A549 (cell line): ENCODE data around the gene ARHGAP26. TPM values are rescaled to one million over a fixed set of nuclear protein-coding genes. Genes with fewer than 3 reads are reported as not detected.

Experiments
- ATAC-seq, 2 experiments: fragments of 200-7000 bp in 1 of 2; fragments of >200 bp in 1 of 2; cut with Nextera tagmentation in 1 of 2; cut with Tn5 transposase in 1 of 2; 3 replicates each; pipeline versions ENCODE4 v1.8.0 to v1.9.1; 2018 to 2020; ENCODE audit warnings: mild to moderate bottlenecking in 1 of 2, moderate library complexity in 1 of 2
- CTCF ChIA-PET: fragments of 300-600 bp; sonication (Branson Sonifier 250); formaldehyde crosslinking; extraction: SDS; loops from one replicate; lab custom pipeline; 2021; ENCODE audit warnings: antibody characterized with exemption, inconsistent platforms; lab: Yijun Ruan, JAX
- POLR2A ChIA-PET: fragments of 350-600 bp; formaldehyde crosslinking; extraction: SDS; loops from one replicate; lab custom pipeline; 2021; ENCODE audit warnings: antibody characterized with exemption, inconsistent platforms; lab: Yijun Ruan, JAX
- DNase-seq, 2 experiments: peaks; one replicate each; pipeline versions ENCODE4 v3.0.0 to v3.0.0-alpha.2; 2011 to 2016; ENCODE audit warnings: low read depth in 1 of 2, low spot score in 1 of 2
- FAIRE-seq: peaks from 2 replicates; lab custom pipeline; 2011; peaks lifted over from hg19 to GRCh38; lab: Jason Lieb, UNC
- H3K27ac ChIP-seq, 2 experiments: fragments of >200 bp; sonication (Bioruptor Twin); formaldehyde crosslinking; 3 replicates each; pipeline ENCODE4 v1.5.1; 2016 to 2017
- H3K4me1 ChIP-seq: fragments of >200 bp; sonication (Bioruptor Twin); formaldehyde crosslinking; 3 replicates; pipeline ENCODE4 v1.6.1; 2016
- H3K4me2 ChIP-seq: fragments of >200 bp; sonication (Bioruptor Twin); formaldehyde crosslinking; 3 replicates; pipeline ENCODE4 v1.6.1; 2016
- H3K4me3 ChIP-seq: fragments of >200 bp; sonication (Bioruptor Twin); formaldehyde crosslinking; 3 replicates; pipeline ENCODE4 v1.5.1; 2016
- H3K9me3 ChIP-seq: fragments of >200 bp; sonication (Bioruptor Twin); formaldehyde crosslinking; 3 replicates; pipeline ENCODE4 v1.6.1; 2016
- CBX2 ChIP-seq: fragments of 200-600 bp; sonication (generic); IDR thresholded peaks from 2 replicates; pipeline ENCODE4 v1.6.1; 2016; ENCODE audit warnings: low read depth, mild to moderate bottlenecking, borderline replicate concordance
- ESRRA ChIP-seq: fragments of 150-350 bp; IDR thresholded peaks from 2 replicates; pipeline ENCODE4 v1.6.1; 2014; ENCODE audit warnings: mild to moderate bottlenecking, low read length, borderline replicate concordance
- JUNB ChIP-seq: fragments of >200 bp; sonication (Bioruptor Twin); formaldehyde crosslinking; IDR thresholded peaks from 2 replicates; pipeline ENCODE4 v1.6.1; 2016
- MAFK ChIP-seq: fragments of 450-650 bp; IDR thresholded peaks from 2 replicates; pipeline ENCODE4 v1.6.1; 2014; ENCODE audit not compliant: partially characterized antibody
- MYC ChIP-seq: IDR thresholded peaks from 2 replicates; pipeline ENCODE4 v1.6.1; 2012; ENCODE audit warnings: mild to moderate bottlenecking, inconsistent platforms, low read length, improper control_type of control experiment, borderline replicate concordance
- POLR2A ChIP-seq: IDR thresholded peaks from 2 replicates; pipeline ENCODE4 v1.6.1; 2012; ENCODE audit warnings: mild to moderate bottlenecking, low read length
- RFX5 ChIP-seq: fragments of 450-650 bp; IDR thresholded peaks from 2 replicates; pipeline ENCODE4 v1.7.1; 2014; ENCODE audit warnings: antibody characterized with exemption, mild to moderate bottlenecking, moderate library complexity
- SREBF2 ChIP-seq: fragments of 450-650 bp; IDR thresholded peaks from 2 replicates; pipeline ENCODE4 v1.6.1; 2014; ENCODE audit warnings: mild to moderate bottlenecking, moderate library complexity
- WGBS: methylation state at CpG from one replicate; pipeline ENCODE4 v1.1.6; 2017; ENCODE audit errors: missing lambda C conversion rate; 5-methylcytosine and 5-hydroxymethylcytosine counted together
- polyA plus RNA-seq, 4 experiments: library from polyadenylated mRNA; depleted of rRNA in 3 of 4; stranded (reverse); fragments of >200 nt; fragmentation: RNase III in 1 of 4; extraction: RNeasy Plus Mini Kit Qiagen cat#74134 plus additional on column Dnase treatment in 1 of 4; gene quantifications; 2 replicates in 3 of 4; 3 replicates in 1 of 4; pipeline ENCODE4 v1.2.3, GENCODE V29; 2011 to 2017
- TF ChIP-seq, protein P1 (sequence below): fragments of 250-450 bp; sonication (Bioruptor Pico); IDR thresholded peaks from 2 replicates; pipeline ENCODE4 v1.5.0; 2020; ENCODE audit warnings: low read depth, mild to moderate bottlenecking, moderate library complexity
- TF ChIP-seq, protein P2 (sequence below): fragments of >200 bp; sonication (Bioruptor Twin); formaldehyde crosslinking; IDR thresholded peaks from 3 replicates; pipeline ENCODE4 v1.6.1; 2016
- TF ChIP-seq, protein P3 (sequence below): fragments of >200 bp; sonication (Bioruptor Twin); formaldehyde crosslinking; IDR thresholded peaks from 3 replicates; pipeline ENCODE4 v1.5.1; 2016
- TF ChIP-seq, protein P4 (sequence below): fragments of >200 bp; sonication (Bioruptor Twin); formaldehyde crosslinking; IDR thresholded peaks from 2 replicates; pipeline ENCODE4 v1.6.1; 2016

ARHGAP26 gene
- polyA plus RNA-seq, 2 of the 4 experiments (the other 2 are of a cell fraction): 6.6 to 19.1 TPM

DNA sequence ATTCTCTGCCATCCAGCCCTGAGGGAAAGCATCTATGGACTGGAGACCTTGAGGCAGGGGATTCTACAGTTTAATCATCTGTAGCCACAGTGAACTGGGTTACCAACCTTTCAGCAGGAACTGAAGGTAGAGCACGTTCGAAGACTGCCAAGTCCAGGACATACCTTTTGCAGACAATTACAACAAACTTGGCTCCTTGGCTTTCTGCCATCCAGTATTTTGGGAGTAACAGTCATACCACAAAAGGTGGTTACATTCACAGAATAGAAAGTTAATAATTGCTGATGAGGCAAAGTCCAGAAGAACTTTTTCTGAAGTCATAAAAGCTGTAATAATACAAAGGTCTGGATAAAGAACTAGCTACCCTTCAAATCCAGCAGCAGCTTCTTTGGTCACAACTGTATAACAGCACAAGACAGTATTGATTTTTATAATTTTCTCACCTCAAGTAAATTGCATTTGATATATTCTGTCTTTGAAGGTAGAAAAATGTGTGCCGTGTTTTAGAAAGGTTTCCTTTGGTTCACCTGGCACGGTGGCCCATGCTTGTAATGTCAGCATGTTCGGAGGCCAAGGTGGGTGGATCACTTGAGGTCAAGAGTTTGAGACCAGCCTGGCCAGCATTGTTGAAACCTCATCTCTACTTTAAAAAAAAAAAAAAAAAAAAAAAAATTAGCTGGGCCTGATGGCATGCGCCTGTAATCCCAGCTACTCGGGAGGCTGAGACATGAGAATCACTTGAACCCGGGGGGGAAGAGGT is 396.7 kb downstream of the ARHGAP26 start:
- TF ChIP-seq, protein P1, sequence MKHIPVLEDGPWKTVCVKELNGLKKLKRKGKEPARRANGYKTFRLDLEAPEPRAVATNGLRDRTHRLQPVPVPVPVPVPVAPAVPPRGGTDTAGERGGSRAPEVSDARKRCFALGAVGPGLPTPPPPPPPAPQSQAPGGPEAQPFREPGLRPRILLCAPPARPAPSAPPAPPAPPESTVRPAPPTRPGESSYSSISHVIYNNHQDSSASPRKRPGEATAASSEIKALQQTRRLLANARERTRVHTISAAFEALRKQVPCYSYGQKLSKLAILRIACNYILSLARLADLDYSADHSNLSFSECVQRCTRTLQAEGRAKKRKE (CRISPR knock-in tag): no peak
- peak; percentile 95 for TF ChIP-seq MAFK
- CTCF ChIA-PET: interaction anchor here (0.6 to 1.1 kb wide), 3 partner anchors 166 to 1017 kb away, joined by 3 to 4 read pairs (median 3); no protein-coding TSS in a partner anchor
- Histone ChIP-seq H3K4me2 (peak overlapping the region; percentile 31), H3K4me3 (no peak overlapping the region), H3K27ac (peak overlapping the region in 1 of 2 experiments; percentile 29; a peak in 2 of 6 replicates), H3K9me3 (no peaks in the 10 kb centered on the region), H3K4me1 (peaks cover 20% of the 10 kb centered on the region)
- POLR2A ChIA-PET: no interaction called here
- ATAC-seq (no peak; a peak in 2 of 6 replicates), FAIRE-seq (no peak), DNase-seq (no peak)
- WGBS: 78% methylated on average over 8 of the region's 8 CpGs

DNA sequence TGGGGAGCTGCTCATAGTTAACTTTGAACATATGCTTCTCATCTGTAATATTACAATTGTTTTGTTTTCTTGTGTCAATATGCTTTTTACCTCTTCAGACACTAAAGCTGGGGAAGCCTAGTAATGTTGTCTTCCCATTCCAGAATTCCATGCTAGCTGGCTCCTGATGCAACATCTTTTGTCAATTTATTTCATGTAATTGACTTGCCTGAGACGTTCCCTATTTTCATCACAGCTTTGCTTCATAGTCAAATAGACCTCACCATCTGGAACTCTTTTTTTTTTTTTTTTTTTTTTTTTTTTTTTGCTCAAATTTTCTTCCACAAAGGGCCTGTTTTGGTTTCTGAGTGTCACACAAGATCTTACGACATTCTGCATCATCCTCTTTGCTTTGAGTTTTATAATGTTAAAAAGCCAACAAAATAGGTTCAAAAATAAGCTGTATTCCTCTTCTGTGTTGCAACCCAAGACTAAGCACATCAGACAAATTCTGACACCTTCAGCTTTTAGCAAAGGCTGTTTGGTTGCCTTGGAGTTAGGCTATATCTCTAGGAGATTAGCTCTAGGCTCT is 398.1 kb downstream of the ARHGAP26 start:
- 81% methylated on average over 2 of the region's 2 CpGs for WGBS
- ChIA-PET POLR2A (interaction anchor here (1.1 kb wide), 1 partner anchor 9 kb away, joined by 3 read pairs; no protein-coding TSS in a partner anchor), CTCF (interaction anchor here (1.9 kb wide), 1 partner anchor 13 kb away, joined by 5 read pairs; no protein-coding TSS in a partner anchor)
- no peak for ATAC-seq
- no peak overlapping the region for H3K4me3 ChIP-seq
- H3K9me3 ChIP-seq: no peaks in the 10 kb centered on the region
- TF ChIP-seq, protein P2, sequence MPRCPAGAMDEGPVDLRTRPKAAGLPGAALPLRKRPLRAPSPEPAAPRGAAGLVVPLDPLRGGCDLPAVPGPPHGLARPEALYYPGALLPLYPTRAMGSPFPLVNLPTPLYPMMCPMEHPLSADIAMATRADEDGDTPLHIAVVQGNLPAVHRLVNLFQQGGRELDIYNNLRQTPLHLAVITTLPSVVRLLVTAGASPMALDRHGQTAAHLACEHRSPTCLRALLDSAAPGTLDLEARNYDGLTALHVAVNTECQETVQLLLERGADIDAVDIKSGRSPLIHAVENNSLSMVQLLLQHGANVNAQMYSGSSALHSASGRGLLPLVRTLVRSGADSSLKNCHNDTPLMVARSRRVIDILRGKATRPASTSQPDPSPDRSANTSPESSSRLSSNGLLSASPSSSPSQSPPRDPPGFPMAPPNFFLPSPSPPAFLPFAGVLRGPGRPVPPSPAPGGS: no peak
- TF ChIP-seq, protein P3, sequence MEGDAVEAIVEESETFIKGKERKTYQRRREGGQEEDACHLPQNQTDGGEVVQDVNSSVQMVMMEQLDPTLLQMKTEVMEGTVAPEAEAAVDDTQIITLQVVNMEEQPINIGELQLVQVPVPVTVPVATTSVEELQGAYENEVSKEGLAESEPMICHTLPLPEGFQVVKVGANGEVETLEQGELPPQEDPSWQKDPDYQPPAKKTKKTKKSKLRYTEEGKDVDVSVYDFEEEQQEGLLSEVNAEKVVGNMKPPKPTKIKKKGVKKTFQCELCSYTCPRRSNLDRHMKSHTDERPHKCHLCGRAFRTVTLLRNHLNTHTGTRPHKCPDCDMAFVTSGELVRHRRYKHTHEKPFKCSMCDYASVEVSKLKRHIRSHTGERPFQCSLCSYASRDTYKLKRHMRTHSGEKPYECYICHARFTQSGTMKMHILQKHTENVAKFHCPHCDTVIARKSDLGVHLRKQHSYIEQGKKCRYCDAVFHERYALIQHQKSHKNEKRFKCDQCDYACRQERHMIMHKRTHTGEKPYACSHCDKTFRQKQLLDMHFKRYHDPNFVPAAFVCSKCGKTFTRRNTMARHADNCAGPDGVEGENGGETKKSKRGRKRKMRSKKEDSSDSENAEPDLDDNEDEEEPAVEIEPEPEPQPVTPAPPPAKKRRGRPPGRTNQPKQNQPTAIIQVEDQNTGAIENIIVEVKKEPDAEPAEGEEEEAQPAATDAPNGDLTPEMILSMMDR: no peak
- TF ChIP-seq MYC (no peak), CBX2 (no peak)
- no peak for DNase-seq
- no peak for FAIRE-seq
- H3K4me2 ChIP-seq: no peak overlapping the region
- peaks cover 17% of the 10 kb centered on the region for H3K4me1 ChIP-seq
- H3K27ac ChIP-seq: no peak overlapping the region

DNA sequence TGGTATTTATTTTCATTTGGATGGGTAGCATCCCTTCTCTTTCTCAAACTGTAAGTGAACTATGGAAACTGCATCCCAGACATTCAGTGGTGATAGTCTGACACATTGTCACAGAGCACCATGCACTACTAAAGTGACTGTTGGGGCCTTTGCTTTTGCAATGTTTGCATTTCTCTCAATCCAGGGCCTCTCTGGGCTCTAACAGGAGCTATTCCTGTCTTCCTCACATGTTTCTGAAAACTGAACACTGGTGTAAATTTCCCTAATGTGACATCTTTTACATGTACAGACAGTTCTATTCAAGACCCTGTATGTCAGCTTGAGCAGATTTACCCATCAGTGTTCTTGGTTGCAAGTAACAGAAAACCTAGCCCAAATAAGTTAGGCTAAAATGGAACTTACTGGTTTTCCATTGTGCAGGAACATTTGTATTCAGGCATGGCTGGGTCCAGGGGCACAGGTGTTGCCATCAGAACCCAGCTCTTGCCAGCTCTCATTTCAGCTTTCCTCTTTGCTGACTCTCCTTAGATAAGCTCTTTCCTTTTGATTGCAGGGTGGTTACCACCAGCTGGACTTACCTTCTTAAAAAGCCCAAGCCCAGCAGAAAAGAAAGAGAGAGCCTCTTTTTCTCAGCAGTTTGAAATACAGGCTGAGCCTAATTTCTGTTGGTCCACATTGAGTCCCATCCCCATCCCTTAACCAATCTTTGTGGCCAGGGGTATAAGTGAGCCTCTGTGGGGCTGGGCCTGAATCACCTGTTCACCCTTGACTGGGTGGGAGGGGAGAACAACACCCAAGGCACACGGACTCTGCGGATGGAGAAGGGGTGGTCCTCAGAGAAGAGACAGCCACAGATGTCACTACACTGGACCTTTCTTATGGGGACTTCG is 399.0 kb downstream of the ARHGAP26 start:
- H3K4me3 ChIP-seq: no peak overlapping the region
- no peak overlapping the region for H3K27ac ChIP-seq
- CTCF ChIA-PET: interaction anchor here (0.5 to 1.9 kb wide), 2 partner anchors 14 to 120 kb away, joined by 3 to 5 read pairs; no protein-coding TSS in a partner anchor
- POLR2A ChIA-PET: interaction anchor here (1.1 kb wide), 1 partner anchor 8 kb away, joined by 3 read pairs; no protein-coding TSS in a partner anchor
- ATAC-seq (no peak), DNase-seq (no peak), FAIRE-seq (no peak)
- TF ChIP-seq, protein P4, sequence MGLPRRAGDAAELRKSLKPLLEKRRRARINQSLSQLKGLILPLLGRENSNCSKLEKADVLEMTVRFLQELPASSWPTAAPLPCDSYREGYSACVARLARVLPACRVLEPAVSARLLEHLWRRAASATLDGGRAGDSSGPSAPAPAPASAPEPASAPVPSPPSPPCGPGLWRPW: no peak
- H3K4me2 ChIP-seq: no peak overlapping the region
- 96% methylated on average over 3 of the region's 3 CpGs for WGBS
- H3K9me3 ChIP-seq: no peaks in the 10 kb centered on the region
- H3K4me1 ChIP-seq: peaks cover 20% of the 10 kb centered on the region

DNA sequence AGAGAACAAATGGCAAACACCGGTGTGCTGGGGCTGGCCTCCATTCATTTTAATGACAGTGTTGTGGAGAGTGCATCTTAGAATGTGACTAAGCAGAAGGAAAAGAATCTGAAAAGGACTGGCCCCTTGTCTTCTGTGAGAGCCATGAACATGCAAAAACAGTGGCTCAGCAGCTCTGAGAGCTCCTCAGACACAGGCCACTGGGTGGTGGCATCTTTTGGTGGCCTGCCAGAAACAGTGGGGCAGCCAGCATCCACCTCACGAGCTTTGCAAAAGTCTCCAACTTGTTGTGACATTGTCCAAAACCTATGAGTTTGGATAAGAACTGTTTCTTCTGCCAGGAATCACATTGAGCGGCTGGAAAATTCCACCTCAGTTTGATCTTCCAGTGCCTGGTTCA is 399.9 kb downstream of the ARHGAP26 start:
- H3K9me3 ChIP-seq: no peaks in the 10 kb centered on the region
- H3K27ac ChIP-seq: 0 out of 6 replicates have a peak overlapping the region, but pooled peaks of 1 of the 2 experiments have one; percentile 10
- no peak for ATAC-seq
- no peak for DNase-seq
- peaks cover 26% of the 10 kb centered on the region for H3K4me1 ChIP-seq
- no peak overlapping the region for H3K4me3 ChIP-seq
- ChIA-PET POLR2A (no interaction called here), CTCF (interaction anchor here (1.5 kb wide), 1 partner anchor 8 kb away, joined by 3 read pairs; no protein-coding TSS in a partner anchor)
- H3K4me2 ChIP-seq: no peak overlapping the region
- no peak for FAIRE-seq
- TF ChIP-seq JUNB (no peak), POLR2A (no peak), ESRRA (no peak), RFX5 (no peak), SREBF2 (no peak)
- TF ChIP-seq, protein P4: no peak
- 91% methylated on average over 3 of the region's 3 CpGs for WGBS
